ENCODE results near the gene NOS2. TPM values are rescaled to one million over a fixed set of nuclear protein-coding genes. Genes with fewer than 3 reads are reported as not detected.
"Not testable (repeated sequence)": the region's sequence is repeated elsewhere in the genome, so short reads cannot be mapped to it uniquely, and the experiment has no call there.

Gene NOS2
- total RNA-seq (under 1 TPM; 0.16 to 0.48 TPM), polyA plus RNA-seq (under 1 TPM; 0.36 to 0.38 TPM)
- long read RNA-seq, donor 1 = 0 reads
- long read RNA-seq, donor 2, partial matches to known transcripts = 1 of 1 reads
- long read RNA-seq, donor 2, other reads (novel, unspliced or antisense) = 0 of 1 reads

- intact Hi-C loops (cut with DNase I) = loop anchor here in 1 of 2 donors (10.0 kb wide), 1 partner anchor 454 kb away; no protein-coding TSS in a partner anchor
Measured at GRCh38 chr17:27800522-27800921, at the start of gene NOS2. Gene NOS2 (minus strand): TSS chr17:27800529. CDS start chr17:27798809, 1,720 bp downstream.

GRCh38 chr17:27849474-27850185 is 49.3 kb upstream of the NOS2 start:
- Histone ChIP-seq H3K4me3 (ENCODE audit: low read length in 2 of 2) (no peak overlapping the region), H3K27me3 (ENCODE audit: control insufficient read depth in 1 of 2, insufficient read depth in 2 of 2, low read length in 1 of 2) (no peaks in the 10 kb centered on the region), H3K9me3 (ENCODE audit: control insufficient read depth, low read length) (no peaks in the 10 kb centered on the region), H3K36me3 (ENCODE audit: control insufficient read depth in 1 of 2, insufficient read depth in 2 of 2, low read length in 1 of 2) (no peaks in the 10 kb centered on the region), H3K4me1 (ENCODE audit: control insufficient read depth in 1 of 2, insufficient read depth in 2 of 2, low read length in 2 of 2) (no peaks in the 10 kb centered on the region), H3K27ac (ENCODE audit: low read depth in 1 of 2, low read length in 2 of 2) (no peak overlapping the region)
- DNase-seq (no peak), ATAC-seq (ENCODE audit: low FRiP score) (no peak)
- WGBS, 2 donors = 66 to 73% methylated on average over 9 of the region's 9 CpGs
- intact Hi-C loops (cut with DNase I) = no loop called here

More at GRCh38 chr17:27800522-27800921, at the start of gene NOS2:
- no peaks in the 10 kb centered on the region for H3K4me1 ChIP-seq (ENCODE audit: control insufficient read depth in 1 of 2, insufficient read depth in 2 of 2, low read length in 2 of 2)
- no peak within 1 kb of the TSS for H3K4me3 ChIP-seq (ENCODE audit: low read length in 2 of 2)
- DNase-seq = no peak
- H3K27ac ChIP-seq (ENCODE audit: low read depth in 1 of 2, low read length in 2 of 2) = no peak within 1 kb of the TSS
- H3K36me3 ChIP-seq (ENCODE audit: control insufficient read depth in 1 of 2, insufficient read depth in 2 of 2, low read length in 1 of 2) = no peaks in the 10 kb centered on the region
- no peaks in the 10 kb centered on the region for H3K9me3 ChIP-seq (ENCODE audit: control insufficient read depth, low read length)
- H3K27me3 ChIP-seq (ENCODE audit: control insufficient read depth in 1 of 2, insufficient read depth in 2 of 2, low read length in 1 of 2) = no peaks in the 10 kb centered on the region
- no peak for ATAC-seq (ENCODE audit: low FRiP score)
- 6 to 19% methylated on average over 1 of the region's 1 CpG for WGBS, 2 donors

GRCh38 chr17:27848931-27849330 is 48.6 kb upstream of the NOS2 start:
- no peak for DNase-seq

GRCh38 chr17:27846808-27847307 is 46.5 kb upstream of the NOS2 start:
- intact Hi-C loops (cut with DNase I); H3K27ac ChIP-seq (ENCODE audit: low read depth in 1 of 2, low read length in 2 of 2); H3K36me3 ChIP-seq (ENCODE audit: control insufficient read depth in 1 of 2, insufficient read depth in 2 of 2, low read length in 1 of 2); H3K4me3 ChIP-seq (ENCODE audit: low read length in 2 of 2); H3K9me3 ChIP-seq (ENCODE audit: control insufficient read depth, low read length); H3K4me1 ChIP-seq (ENCODE audit: control insufficient read depth in 1 of 2, insufficient read depth in 2 of 2, low read length in 2 of 2); DNase-seq; H3K27me3 ChIP-seq (ENCODE audit: control insufficient read depth in 1 of 2, insufficient read depth in 2 of 2, low read length in 1 of 2); ATAC-seq (ENCODE audit: low FRiP score): not testable (repeated sequence)
- 86 to 93% methylated on average over 11 of the region's 11 CpGs for WGBS, 2 donors

More at GRCh38 chr17:27848931-27849330, 48.6 kb upstream of the NOS2 start:
- no peak for ATAC-seq (ENCODE audit: low FRiP score)
- Histone ChIP-seq H3K27me3 (ENCODE audit: control insufficient read depth in 1 of 2, insufficient read depth in 2 of 2, low read length in 1 of 2) (no peaks in the 10 kb centered on the region), H3K36me3 (ENCODE audit: control insufficient read depth in 1 of 2, insufficient read depth in 2 of 2, low read length in 1 of 2) (no peaks in the 10 kb centered on the region), H3K4me3 (ENCODE audit: low read length in 2 of 2) (no peak overlapping the region), H3K4me1 (ENCODE audit: control insufficient read depth in 1 of 2, insufficient read depth in 2 of 2, low read length in 2 of 2) (no peaks in the 10 kb centered on the region), H3K9me3 (ENCODE audit: control insufficient read depth, low read length) (no peaks in the 10 kb centered on the region), H3K27ac (ENCODE audit: low read depth in 1 of 2, low read length in 2 of 2) (no peak overlapping the region)
- 89 to 92% methylated on average over 3 of the region's 3 CpGs for WGBS, 2 donors
- intact Hi-C loops (cut with DNase I) = no loop called here

- ATAC-seq (ENCODE audit: low FRiP score) (no peak), DNase-seq (no peak)
- Histone ChIP-seq H3K27me3 (ENCODE audit: control insufficient read depth in 1 of 2, insufficient read depth in 2 of 2, low read length in 1 of 2) (no peaks in the 10 kb centered on the region), H3K9me3 (ENCODE audit: control insufficient read depth, low read length) (no peaks in the 10 kb centered on the region), H3K27ac (ENCODE audit: low read depth in 1 of 2, low read length in 2 of 2) (no peak overlapping the region), H3K4me3 (ENCODE audit: low read length in 2 of 2) (no peak overlapping the region), H3K4me1 (ENCODE audit: control insufficient read depth in 1 of 2, insufficient read depth in 2 of 2, low read length in 2 of 2) (no peaks in the 10 kb centered on the region), H3K36me3 (ENCODE audit: control insufficient read depth in 1 of 2, insufficient read depth in 2 of 2, low read length in 1 of 2) (no peaks in the 10 kb centered on the region)
- intact Hi-C loops (cut with DNase I) = no loop called here
- WGBS, 2 donors = 87 to 92% methylated on average over 23 of the region's 23 CpGs
Measured at GRCh38 chr17:27846042-27846655, 45.8 kb upstream of the NOS2 start.

GRCh38 chr17:27845264-27846041 is 45.1 kb upstream of the NOS2 start:
- Histone ChIP-seq H3K27ac (ENCODE audit: low read depth in 1 of 2, low read length in 2 of 2) (no peak overlapping the region), H3K36me3 (ENCODE audit: control insufficient read depth in 1 of 2, insufficient read depth in 2 of 2, low read length in 1 of 2) (no peaks in the 10 kb centered on the region), H3K27me3 (ENCODE audit: control insufficient read depth in 1 of 2, insufficient read depth in 2 of 2, low read length in 1 of 2) (no peaks in the 10 kb centered on the region), H3K9me3 (ENCODE audit: control insufficient read depth, low read length) (no peaks in the 10 kb centered on the region), H3K4me3 (ENCODE audit: low read length in 2 of 2) (no peak overlapping the region), H3K4me1 (ENCODE audit: control insufficient read depth in 1 of 2, insufficient read depth in 2 of 2, low read length in 2 of 2) (no peaks in the 10 kb centered on the region)
- ATAC-seq (ENCODE audit: low FRiP score) (no peak), DNase-seq (no peak)
- 72 to 80% methylated on average over 13 of the region's 13 CpGs for WGBS, 2 donors
- intact Hi-C loops (cut with DNase I) = no loop called here

GRCh38 chr17:27840688-27841087 is 40.4 kb upstream of the NOS2 start:
- 89 to 93% methylated on average over 1 of the region's 1 CpG for WGBS, 2 donors
- H3K36me3 ChIP-seq (ENCODE audit: control insufficient read depth in 1 of 2, insufficient read depth in 2 of 2, low read length in 1 of 2) = no peaks in the 10 kb centered on the region
- no peaks in the 10 kb centered on the region for H3K9me3 ChIP-seq (ENCODE audit: control insufficient read depth, low read length)
- ATAC-seq (ENCODE audit: low FRiP score) (no peak), DNase-seq (no peak)
- no peak overlapping the region for H3K4me3 ChIP-seq (ENCODE audit: low read length in 2 of 2)
- no peaks in the 10 kb centered on the region for H3K4me1 ChIP-seq (ENCODE audit: control insufficient read depth in 1 of 2, insufficient read depth in 2 of 2, low read length in 2 of 2)
- intact Hi-C loops (cut with DNase I) = no loop called here
- no peak overlapping the region for H3K27ac ChIP-seq (ENCODE audit: low read depth in 1 of 2, low read length in 2 of 2)
- no peaks in the 10 kb centered on the region for H3K27me3 ChIP-seq (ENCODE audit: control insufficient read depth in 1 of 2, insufficient read depth in 2 of 2, low read length in 1 of 2)

- H3K9me3 ChIP-seq (ENCODE audit: control insufficient read depth, low read length); DNase-seq; ATAC-seq (ENCODE audit: low FRiP score); H3K4me1 ChIP-seq (ENCODE audit: control insufficient read depth in 1 of 2, insufficient read depth in 2 of 2, low read length in 2 of 2); H3K27me3 ChIP-seq (ENCODE audit: control insufficient read depth in 1 of 2, insufficient read depth in 2 of 2, low read length in 1 of 2); H3K27ac ChIP-seq (ENCODE audit: low read depth in 1 of 2, low read length in 2 of 2); H3K4me3 ChIP-seq (ENCODE audit: low read length in 2 of 2); H3K36me3 ChIP-seq (ENCODE audit: control insufficient read depth in 1 of 2, insufficient read depth in 2 of 2, low read length in 1 of 2); intact Hi-C loops (cut with DNase I): not testable (repeated sequence)
- no CpG with 5 or more reads among the region's 1 CpG for WGBS, 2 donors
Measured at GRCh38 chr17:27840406-27840678, 40.0 kb upstream of the NOS2 start.

Measured in aorta (tissue), 5 donors.